Measurements from ENCODE around the gene GPR3.

GRCh38 chr1:27433706-27434105 is 41.3 kb downstream of the GPR3 start:
- TF ChIP-seq POLR2A (IDR thresholded peaks at IDR 0.05), result no peak
- no peak for TF ChIP-seq EP300 (IDR thresholded peaks at IDR 0.05)

All from stomach (tissue), 4 donors.